Umbilical cord (tissue), 2 donors: ENCODE data around the gene RAD23A. TPM values are rescaled to one million over a fixed set of nuclear protein-coding genes. Genes with fewer than 3 reads are reported as not detected.
A peak's percentile ranks its signal among the peaks of the same experiment; 100 is the strongest.

ENCODE experiments used
- DNase-seq: peaks from one replicate; pipeline ENCODE4 v3.0.0-alpha.2; 2015; ENCODE audit warnings: low spot score
- total RNA-seq: library from RNA; depleted of rRNA; stranded (reverse); fragments of >200 nt; gene quantifications from one replicate; pipeline ENCODE4 v1.2.3, GENCODE V29; 2014; ENCODE audit warnings: low replicate concordance; ENCODE audit not compliant: insufficient read depth

RAD23A gene
- total RNA-seq, 1 donor from 2014 or later: 18.8 TPM

DNA sequence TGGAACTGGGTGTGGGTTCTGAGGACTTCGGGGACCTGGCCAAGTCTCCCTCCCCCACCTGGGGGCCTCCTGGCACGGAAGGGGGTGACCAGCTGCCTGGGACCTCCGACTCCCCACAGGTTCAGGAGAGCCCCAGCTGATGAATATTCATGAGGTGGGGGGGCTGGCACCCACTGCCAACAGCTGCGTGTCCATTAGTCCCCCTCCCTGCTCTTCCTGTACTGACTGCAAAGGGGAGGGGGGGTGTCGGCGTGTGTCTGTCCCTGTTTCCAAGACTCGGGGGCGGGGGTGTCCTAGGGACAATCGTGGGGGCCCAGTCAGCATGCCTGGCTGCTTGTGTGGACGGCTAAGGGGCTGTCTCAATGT lies 39.0 kb downstream of the RAD23A start:
- no peak for DNase-seq

DNA sequence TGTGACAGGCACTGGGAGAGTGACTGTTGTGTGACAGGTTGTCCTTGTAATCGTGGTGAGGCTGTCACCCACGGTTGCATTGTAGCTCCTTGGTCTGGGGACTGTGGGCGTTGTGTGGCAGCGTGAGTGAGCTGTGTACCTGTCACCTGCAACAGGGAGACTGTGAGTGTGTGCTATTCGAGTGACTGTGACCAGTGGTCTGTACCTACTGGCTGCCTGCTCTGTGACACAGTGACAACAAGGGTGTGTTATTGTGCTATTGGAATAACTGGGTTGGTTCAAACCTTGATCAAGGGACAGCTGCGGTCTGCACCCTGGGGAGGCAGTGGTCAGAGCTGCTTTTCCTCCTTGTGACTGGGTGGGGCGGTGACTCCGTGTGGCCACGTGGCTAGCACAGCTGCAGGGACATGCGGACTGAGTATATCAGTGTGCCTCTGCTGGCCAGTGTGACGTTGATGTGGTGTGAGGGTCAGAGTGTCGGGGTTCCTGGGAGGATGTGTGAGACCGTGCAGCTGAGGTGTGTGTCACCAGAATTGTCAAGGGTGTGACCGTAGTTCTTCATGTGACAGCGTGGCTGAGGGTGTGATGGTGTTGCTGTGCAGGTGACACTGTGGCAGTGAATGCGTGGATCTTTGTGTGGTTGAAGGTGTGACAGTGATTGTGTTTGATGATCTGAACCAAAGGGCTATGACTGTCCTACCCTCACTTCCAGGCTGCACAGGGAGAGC lies 39.6 kb downstream of the RAD23A start:
- no peak for DNase-seq

- DNase-seq: no peak
Observed at GRCh38 chr19:12986726-12987125, 41.1 kb downstream of the RAD23A start.

GRCh38 chr19:12987190-12987589 lies 41.5 kb downstream of the RAD23A start:
- DNase-seq: no peak

- DNase-seq: no peak
Observed at GRCh38 chr19:12987781-12988180, 42.1 kb downstream of the RAD23A start.

DNA sequence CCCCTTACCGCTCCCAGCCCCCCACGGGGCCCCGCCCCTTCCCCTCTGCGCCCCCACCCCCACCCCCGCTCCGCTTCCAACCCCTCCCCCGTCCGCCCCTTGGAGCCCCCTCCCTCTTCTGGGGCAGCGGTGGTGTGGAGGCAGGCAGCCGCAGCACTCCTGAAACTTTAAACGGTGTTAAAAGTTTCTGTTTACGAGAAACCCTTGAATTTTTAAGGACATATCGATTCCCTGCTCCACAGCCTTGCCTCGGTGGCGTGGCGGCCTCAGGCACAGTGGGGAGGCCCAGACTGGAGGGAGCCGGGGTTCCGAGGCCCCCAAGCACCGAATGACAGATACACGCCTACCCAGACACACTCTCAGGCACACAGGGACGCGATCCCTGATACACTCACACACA lies 44.8 kb downstream of the RAD23A start:
- DNase-seq: no peak

DNA sequence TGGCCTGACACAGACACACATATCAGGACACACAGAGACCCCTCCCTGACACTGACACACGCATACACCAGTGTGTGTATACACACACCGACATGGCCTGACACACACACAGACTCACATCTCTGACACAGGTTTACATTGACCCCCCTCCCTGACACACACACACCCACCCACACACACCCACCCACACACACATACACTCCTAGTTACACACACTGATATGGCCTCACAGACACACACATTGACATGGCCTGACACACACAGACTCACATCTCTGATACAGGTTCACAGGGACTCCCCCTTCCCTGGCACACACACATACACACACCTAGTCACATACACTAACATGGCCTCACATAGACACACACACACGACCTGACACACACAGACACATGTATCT lies 45.2 kb downstream of the RAD23A start:
- DNase-seq: no peak

DNA sequence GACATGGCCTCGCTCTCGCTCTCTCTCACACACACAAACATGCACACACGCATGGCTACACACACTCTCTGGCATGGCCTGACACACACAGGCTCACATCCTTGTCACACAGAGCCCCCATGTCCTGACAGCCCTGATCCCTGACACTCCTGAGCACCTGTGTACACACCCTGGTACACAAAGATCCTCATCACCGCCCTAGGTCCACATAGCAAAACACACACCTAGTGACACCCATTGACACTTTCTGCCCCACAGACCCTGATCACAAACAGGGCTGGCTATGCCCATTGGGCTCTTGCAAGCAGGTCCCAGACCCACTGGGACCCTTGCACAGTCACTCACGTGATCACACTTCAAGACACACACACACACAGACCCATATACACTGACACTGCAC lies 45.6 kb downstream of the RAD23A start:
- DNase-seq: no peak

GRCh38 chr19:12992729-12993128 lies 47.1 kb downstream of the RAD23A start:
- no peak for DNase-seq

- DNase-seq: no peak
Observed at GRCh38 chr19:12993562-12993961, 47.9 kb downstream of the RAD23A start.

- DNase-seq: peak; percentile 59
Observed at GRCh38 chr19:12994701-12995595, 49.3 kb downstream of the RAD23A start, which contains the start of gene NFIX. Gene NFIX, plus strand, starts transcription at chr19:12995475. Its CDS starts 363 bp downstream, at chr19:12995838.

DNA sequence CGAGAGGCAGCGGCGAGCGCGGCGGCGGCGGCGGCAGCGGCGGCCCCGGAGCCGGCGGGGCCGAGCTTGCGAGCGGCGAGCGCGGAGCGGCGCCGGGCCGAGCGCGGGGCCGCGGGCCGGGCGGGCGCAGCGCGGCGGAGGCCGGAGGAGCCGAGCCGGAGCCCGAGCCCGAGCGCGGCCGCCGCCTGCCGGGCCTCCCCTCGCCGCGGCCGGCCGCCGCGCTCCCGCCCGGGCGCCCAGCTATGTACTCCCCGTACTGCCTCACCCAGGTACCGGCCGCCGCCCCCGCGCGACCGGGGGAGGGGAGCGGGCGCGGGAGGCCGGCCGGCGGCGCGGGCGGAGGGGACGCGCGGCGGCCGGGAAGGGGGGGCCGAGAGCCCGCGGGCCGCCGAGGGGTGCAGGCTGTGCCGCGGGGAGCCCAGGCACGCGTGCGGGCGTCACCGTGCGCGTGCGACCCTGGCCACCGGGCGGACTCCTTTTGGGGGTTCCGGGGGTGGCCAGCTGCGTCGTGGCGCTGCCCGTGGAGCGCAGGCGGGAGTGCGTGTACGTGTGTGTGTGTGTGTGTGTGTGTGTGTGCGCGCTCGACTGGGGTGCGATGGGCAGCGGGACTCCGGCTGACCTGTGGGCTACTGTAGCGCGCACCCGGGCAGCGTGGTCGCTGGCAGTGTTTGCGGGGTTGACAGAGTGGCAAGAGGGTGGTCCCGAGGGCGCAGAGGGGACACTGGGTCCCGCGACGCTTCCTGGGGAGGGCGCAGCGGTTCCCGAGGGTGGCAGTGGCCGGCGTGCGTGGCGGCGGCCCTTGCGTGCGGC lies 50.1 kb downstream of the RAD23A start:
- DNase-seq: peak; percentile 21

DNA sequence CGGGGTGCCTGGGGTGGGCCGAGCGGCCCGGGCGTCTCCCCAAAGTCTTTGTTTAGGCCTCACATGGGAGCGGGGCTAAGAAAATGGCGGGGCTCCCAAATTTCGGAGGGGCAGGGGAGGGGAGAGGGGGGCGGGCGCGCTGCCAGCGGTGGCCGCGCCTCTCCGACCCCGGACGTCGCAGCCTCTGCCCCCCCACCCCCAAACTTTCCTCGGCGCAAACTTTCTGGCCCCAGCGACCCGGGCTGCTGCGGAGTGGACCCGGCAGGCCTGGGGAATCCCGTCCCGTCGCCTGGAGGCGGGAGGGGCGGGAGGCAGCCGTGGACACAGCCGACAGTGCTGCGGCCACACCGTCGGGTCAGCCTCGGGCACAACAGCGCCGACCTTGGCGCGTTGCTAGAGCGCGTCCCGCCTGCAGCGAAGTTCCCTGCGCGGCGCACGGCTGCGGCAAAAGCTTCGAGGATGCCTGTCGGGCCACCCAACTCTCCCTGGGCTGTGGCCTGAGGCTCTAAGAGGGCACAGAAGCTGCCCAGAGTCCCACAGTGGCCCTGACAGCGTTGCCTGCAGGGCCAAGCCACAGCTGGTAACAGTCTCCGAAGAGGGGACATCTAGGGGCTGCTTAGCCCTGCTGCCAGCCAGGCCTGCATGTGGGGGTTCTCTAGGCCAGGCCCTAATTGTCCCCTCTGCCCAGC lies 50.9 kb downstream of the RAD23A start:
- DNase-seq: peak; percentile 21

DNA sequence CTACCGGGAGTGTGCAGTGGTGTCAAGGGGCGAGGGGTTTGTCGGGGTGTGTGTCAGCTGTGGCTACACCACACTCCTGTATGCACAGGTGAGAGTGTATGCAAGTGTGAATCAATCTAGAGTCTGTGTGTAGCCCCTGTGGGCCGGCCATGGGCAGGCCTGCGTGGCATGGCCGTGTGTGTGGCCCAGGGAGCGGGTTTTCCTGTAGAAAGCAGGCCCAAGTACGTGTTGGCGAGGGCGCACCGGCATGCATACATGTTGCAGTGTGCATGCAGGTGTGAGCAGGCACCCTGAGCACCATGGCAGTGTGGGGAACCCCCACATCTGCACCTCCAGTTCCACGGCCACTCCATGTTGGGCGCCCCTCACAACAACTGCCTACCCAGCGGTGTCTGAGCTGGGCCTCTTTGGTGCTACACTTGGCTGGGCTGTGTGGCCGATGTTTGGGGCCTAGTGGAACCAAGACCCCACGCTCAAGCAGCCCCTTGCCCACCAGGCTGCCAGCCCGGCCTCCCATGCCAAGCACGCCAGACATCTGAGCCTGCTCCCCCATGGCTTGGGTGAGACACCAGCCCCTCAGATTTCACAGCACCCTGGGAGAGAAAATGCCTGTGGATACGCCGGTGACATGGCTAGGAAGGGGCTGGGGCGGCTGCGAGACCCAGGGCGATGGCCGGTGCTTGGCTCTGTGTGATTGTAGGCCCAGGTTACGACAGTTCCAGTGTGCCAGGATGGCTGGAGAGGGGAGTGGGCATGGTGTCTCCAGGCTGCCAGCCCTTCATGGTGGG lies 51.7 kb downstream of the RAD23A start:
- DNase-seq: no peak

DNA sequence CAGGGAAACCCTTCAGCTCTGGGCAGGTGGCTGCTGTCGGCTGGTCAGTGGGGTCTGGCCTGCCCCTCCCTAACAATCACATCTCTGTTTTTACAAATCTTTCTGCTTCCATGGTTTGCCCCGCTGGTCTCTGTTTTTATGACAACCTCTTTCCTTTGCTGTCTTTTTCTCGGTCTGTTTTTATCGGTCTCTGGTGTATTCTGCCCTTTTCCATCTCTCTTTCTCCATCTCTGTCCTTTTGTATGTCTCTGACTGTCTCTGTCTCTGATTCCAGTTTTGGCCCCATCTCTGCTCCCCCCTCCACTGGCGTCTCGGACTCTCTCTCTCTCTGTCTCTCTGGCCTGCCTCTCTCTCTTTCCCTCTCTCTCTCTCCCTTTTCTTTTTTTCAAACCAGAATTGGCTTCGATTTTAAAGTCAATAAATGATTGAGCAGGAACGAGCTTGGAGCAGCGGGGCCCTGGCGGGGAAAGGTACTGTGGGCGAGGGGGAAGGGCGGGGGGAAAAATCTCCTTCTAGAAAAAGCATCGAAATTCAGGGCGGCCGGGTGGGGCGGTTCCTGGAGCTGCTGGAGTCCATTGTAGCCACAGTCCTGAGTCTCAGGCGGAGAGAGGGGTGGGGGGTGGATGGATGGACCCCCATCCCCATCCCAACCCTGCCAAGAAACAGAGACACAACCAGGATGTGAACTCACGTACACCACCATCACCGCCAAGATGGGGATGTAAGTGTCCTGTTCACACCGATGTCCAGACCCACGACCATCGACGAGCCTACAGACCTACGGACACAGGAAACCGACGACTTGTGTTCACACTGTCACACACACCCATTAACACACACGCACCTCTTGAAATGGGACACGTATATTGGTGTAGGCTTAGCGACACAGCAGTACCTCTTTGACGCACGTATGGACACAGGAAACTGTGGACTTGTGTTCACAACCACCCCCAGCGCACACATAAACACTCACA lies 52.6 kb downstream of the RAD23A start:
- DNase-seq: no peak

DNA sequence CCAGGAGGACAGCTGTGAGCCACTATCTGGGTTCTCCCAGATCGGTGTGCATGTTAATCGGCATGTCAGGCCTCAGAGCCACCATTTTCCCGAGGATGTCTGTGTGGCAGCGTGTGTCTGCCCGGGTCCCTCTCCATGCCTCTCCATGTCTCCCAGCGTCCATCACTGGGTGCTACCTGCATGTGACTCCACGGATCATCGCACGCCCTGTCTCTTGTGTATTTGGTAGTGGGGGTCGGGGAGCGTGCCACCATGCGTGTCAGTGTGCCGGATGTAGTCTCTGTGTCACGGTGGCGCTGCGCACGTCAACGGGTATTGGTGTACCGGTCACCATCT lies 55.5 kb downstream of the RAD23A start:
- no peak for DNase-seq

GRCh38 chr19:13001502-13002165 lies 56.0 kb downstream of the RAD23A start:
- no peak for DNase-seq

GRCh38 chr19:13002166-13002898 lies 56.7 kb downstream of the RAD23A start:
- DNase-seq: peak; percentile 83
